Activated CD4-positive, CD25-positive, alpha-beta regulatory T cell treated with anti-CD3 and anti-CD28 coated beads, Interleukin-2, amount 50 U/mL, for 16 hours (primary cell): ENCODE results near the gene CCDC167.

Experiments used
- DNase-seq: peaks from one replicate; pipeline ENCODE4 v3.0.0-alpha.2; 2020; ENCODE audit warnings: low read depth, low spot score

Gene CCDC167

DNA sequence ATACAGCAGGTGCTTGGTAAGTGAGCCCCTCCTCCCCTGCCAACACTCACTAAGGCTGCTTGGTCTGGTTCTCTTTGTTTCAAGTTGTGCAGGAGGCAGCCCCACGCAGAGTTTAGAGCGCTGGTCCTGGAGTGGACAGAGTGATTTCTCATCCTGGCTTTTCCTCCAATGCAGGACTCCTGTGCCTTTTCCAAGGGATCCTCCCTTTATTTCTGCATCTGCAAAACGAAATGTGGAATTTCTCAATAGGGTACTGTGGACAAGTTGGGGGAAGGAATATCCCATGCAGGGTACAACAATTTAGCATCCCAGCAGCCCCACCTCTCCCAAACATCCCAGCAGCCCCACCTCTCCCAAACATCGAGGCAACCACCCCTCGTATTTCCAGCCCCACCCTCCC lies 30.6 kb upstream of the CCDC167 start:
- DNase-seq = no peak

GRCh38 chr6:37528541-37528940 lies 28.8 kb upstream of the CCDC167 start:
- no peak for DNase-seq

GRCh38 chr6:37525460-37526357 lies 26.0 kb upstream of the CCDC167 start:
- DNase-seq = no peak

DNA sequence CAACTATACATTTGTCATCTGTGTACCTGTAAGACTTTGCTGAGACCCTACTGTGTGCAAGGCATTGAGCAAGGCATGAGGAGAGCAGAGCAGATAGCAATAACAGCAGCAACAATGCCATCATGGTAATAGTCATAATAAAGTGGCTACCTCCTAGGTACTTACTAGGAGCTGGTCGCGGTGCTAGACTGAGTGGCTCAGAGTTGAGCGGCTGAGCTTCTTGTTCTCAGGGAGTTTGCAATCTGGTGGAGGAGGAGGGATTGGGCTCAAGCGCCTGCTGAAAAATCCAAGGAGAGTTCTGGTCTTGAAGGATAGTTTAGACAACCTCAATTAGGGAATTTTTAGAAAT lies 25.3 kb upstream of the CCDC167 start:
- DNase-seq = no peak

- DNase-seq = no peak
Observed at GRCh38 chr6:37524025-37524969, 24.6 kb upstream of the CCDC167 start.

DNA sequence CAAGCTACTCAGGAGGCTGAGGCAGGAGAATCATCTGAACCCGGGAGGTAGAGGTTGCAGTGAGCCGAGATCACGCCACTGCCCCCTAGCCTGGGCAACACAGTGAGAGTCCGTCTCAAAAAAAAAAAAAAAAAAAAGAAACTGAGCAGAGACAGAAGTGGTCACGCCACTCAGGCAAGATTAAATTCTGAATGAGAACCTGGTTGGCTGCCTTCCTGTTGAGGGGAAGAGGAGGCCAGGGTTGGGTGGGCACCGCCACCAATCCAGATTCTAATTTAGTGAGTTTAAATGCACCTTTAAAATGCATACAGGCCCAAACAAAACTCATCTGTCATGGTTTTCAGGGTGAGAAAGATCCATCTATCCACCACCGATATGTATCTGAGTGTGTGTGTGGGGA lies 23.7 kb upstream of the CCDC167 start:
- DNase-seq = no peak

- no peak for DNase-seq
Observed at GRCh38 chr6:37522836-37523235, 23.1 kb upstream of the CCDC167 start.

- DNase-seq = no peak
Observed at GRCh38 chr6:37521674-37522073, 22.0 kb upstream of the CCDC167 start.

DNA sequence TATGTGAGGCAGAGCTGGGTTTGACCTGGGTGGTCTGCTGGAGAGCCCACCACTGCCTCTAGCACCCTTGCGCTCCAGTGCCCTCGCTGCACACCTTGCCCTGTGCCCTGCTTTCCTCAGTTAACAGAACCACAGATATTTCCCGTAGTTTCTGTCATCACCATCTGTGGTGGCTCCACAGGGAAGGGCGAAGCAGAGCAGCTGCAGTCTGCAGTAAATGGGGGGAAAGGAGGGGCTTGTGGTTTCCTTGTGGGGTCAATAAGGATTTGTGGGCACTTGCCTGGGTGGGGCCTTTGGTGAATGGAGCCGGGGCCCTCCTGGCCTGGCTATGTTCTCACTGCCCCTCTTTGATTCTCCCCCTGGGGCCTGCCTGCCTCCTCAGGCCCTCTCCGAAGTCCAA lies 21.2 kb upstream of the CCDC167 start:
- no peak for DNase-seq

DNA sequence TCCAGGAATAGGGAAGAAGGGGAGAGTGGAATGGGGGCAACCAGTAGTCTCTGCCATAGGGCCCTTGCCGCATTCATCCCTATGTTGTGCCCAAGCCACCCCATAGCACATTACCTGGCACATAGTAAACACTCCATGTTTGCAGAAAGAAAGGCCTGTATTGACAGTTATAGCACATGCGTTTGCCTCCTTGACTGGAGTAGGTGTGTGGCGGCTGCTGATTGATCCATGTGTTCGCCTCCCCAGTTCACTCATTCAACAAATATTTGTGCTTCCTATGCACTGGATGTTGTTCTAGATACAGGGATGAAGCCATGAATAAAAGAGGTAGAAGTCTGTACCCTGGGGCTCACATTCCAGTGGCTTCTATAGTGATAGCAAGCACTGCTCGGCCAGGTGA lies 19.8 kb upstream of the CCDC167 start:
- DNase-seq = no peak

- no peak for DNase-seq
Observed at GRCh38 chr6:37518116-37518515, 18.4 kb upstream of the CCDC167 start.

DNA sequence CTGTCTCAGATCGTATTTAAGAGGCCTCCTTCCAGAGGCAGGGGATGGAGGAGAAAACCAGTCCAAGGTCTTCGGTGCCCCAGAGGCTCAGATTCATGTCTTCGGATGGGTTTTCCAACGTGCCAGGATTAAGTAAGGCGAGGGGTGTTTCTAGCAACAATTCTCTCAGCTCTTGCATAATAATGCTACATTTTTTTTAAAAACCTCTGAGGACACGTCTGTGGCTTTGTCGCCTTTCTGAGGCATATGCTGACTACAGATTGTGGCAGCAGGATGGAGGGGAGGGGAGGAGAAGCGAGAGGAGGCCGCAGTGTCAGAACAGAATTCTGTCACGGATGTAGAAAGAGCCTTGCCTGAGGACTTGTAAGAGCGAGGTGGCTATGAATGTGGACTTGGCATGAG lies 17.7 kb upstream of the CCDC167 start:
- peak; percentile 47 for DNase-seq

GRCh38 chr6:37516920-37517405 lies 17.3 kb upstream of the CCDC167 start:
- DNase-seq = no peak

DNA sequence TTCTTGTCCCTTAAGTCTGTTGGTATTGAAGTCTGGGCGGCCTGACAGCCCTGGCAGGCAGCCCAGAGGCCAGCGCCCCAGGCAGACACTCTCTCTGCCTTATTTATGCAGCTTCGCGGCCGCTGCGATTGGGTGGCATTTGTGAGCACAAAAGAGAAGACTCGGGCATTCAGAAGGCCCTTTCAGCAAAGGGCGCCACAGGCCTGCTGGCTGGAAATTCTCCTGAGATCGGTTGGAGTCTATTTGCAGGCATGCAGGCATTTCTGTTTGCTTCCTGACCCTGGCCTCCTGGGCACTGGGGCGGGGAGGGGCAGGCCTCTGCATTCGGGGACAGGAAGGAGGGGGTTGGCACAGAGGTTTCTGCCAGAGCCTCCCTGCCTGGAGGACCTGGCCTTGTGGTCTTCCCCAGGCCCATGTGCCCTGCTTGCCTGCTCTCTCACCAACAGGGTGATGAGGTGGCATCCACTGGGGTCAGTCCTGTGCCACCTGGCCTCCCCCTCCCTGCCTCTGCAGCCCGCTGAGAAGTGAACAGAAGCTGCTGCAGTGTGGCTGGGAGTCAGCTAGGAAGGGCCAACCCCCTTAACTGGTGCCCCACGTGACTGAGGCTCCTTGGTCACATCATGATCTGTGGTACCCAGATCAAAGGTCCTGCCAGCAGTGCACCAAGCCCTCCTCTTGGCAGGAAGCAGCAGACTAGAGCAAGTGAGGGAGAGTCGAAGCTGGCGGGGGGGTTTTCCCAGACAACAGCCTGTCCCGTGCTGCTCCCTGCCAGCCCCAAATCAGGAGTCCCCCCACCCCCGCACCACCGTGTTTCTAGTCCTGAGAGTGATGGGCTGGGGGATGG lies 16.6 kb upstream of the CCDC167 start:
- peak; percentile 80 for DNase-seq

DNA sequence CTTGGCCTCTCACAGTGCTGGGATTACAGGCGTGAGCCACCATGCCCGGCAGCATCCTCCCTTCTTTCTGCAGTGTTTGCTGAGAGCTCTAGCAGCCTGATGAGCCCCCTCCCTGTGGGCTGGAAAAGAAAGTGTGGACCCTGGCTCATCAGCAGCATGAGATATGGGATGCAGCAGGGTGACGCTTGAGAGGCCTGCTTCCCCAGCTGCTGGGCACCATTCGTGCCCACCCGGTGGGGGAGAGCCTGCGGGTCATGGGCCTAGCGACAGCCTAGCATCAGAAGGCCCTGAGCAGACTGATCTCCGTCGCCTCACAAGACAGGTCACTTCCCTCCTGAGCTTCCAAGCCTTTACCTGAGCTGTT lies 16.0 kb upstream of the CCDC167 start:
- no peak for DNase-seq

DNA sequence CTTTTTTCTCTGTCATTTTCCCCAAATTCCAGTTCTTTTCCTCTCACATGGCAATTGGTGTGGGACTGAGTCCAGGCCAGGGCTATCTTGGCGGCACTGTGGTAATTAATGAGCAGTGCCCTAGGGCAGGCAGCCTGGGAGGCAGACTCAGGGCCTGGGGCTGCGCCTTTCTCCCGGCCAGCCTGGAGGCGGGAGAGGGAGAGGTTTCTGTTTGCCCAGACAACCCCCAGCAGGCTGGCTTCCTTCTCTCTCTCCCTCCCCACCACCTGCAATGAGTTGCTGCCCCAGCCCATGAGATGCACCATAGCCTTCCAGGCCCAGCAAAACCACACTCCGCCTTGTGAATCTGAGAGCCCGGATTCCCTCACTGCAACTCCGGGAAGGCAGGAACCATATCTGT lies 15.1 kb upstream of the CCDC167 start:
- no peak for DNase-seq

DNA sequence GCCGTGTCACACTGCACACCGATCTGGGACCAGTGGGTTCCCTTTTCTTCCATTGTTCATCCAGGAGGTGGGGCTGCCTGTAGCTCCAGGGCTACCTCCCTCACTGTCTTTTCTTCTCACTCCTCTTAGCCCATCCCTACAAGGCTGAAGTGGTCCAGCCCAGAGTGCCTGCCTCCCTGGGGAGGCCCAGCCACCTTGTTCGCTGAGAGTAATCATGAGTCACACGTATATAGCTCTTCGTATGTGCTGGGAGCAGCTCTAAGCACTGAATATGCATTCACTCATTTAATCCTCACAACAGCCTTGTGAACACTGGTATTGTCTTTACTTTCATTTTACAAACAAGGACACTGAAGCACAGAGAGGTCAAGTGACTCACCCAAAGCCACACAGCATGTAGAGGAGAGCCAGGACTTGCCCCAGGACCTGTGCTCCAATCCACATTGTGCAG lies 14.7 kb upstream of the CCDC167 start:
- DNase-seq = peak; percentile 19

DNA sequence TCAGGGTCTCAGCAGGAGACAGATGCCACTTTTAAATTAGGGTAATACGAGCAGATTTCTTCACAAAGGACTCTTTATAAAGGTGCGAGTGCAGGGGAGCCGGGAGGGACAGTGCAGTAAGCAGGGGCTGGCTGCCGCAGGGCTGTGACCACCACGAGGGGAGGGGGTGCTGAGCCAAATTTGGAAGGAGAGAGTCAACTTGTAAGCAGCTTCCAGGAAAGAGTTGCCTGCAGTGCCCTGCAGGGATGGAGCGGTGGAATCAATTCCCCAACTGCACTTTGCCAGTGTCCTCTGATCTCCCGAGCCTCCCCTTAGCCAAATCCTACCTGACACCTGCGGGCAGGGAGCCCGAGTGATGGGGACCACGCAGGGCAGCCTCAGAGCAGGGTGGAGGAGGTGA lies 13.9 kb upstream of the CCDC167 start:
- DNase-seq = no peak

- DNase-seq = no peak
Observed at GRCh38 chr6:37513155-37513554, 13.5 kb upstream of the CCDC167 start.

- no peak for DNase-seq
Observed at GRCh38 chr6:37512400-37513011, 12.8 kb upstream of the CCDC167 start.

- no peak for DNase-seq
Observed at GRCh38 chr6:37511910-37512399, 12.3 kb upstream of the CCDC167 start.
